Kasumi-1 (cell line): Measurements from ENCODE around the gene SNIP1.
"Not testable (repeated sequence)": the region's sequence is repeated elsewhere in the genome, so short reads cannot be mapped to it uniquely, and the experiment has no call there.

Experiments used
- DNase-seq, 2 experiments: peaks; one replicate each; lab custom pipeline; 2025; lab: John Stamatoyannopoulos, UW

SNIP1 gene

DNA sequence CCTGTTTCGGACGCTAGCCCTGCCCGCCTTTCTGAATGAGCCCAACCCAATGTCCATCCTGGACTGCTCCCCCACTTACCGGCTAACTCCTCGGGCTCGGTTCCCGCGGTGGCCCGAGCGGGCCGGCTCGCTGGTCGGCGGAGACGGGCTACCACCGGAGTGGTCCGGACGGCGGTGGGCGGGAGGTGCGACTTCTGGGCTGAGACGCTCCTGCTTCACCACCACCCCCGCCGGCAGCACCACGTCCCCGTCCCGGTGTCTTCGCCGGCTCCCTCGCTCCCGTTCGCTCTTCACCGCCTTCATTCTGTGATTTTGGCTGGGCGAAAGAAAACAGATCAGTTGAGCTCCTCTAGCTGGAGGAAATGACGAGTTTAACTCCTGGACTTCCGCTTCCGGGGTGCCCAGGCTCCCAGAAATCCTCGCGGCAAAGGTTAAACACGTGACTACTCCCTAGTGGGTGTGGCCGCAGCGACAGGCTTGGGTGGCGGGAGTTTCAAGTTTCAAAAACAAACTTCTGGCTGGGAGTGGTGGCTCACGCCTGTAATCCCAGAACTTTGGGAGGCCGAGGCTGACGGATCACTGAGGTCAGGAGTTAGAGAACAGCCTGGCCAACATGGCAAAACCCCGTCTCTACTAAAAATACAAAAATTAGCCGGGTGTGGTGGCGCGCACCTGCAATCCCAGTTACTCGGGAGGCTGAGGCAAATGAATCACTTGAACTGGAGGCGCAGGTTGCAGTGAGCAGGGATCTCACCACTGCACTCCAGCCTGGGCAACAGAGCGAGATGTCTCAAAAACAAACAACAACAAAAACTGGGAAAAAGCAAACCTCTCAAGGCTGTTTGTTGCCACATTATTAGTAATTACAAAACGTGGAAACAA is at the start of gene SNIP1:
SNIP1 (minus strand) TSS at position 367 of the 882 bp plus-strand sequence; CDS start at position 303, 64 bp downstream.
- peak; percentile 92 to 94 for DNase-seq

GRCh38 chr1:37602750-37603694 is 48.9 kb upstream of the SNIP1 start:
- peak; percentile 42 to 65 for DNase-seq

- no peak for DNase-seq
Measured at GRCh38 chr1:37601441-37601840, 47.3 kb upstream of the SNIP1 start.

GRCh38 chr1:37599940-37600339 is 45.8 kb upstream of the SNIP1 start:
- no peak for DNase-seq

DNA sequence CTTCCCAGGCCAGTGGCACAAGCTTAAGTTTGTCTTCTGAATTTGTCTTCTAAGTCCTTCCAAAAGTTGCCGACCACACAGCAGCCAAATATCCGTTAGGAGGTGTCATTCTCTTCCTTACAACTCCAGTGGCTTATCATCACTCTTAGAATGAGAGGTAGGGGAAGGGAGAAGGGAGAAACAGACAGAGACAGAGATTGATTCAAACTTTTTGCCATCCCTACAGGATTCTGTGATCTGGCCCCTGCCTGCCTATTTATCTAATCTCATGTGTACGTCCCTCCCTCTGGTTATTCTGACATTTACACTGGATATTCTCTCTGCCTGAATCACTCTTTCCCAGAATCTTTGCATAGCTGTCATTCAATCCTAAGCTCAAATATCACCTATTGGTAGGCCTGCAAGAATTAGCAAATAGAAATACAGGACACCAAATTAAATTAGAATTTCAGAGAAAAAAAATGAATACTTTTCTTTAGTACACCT is 42.1 kb upstream of the SNIP1 start:
- DNase-seq, result no peak

- DNase-seq, result peak; percentile 88 to 93
Measured at GRCh38 chr1:37595440-37596181, 41.5 kb upstream of the SNIP1 start, which contains the start of gene GNL2. Gene GNL2, minus strand, starts transcription at chr1:37595937. Its CDS starts 115 bp downstream, at chr1:37595822.

DNA sequence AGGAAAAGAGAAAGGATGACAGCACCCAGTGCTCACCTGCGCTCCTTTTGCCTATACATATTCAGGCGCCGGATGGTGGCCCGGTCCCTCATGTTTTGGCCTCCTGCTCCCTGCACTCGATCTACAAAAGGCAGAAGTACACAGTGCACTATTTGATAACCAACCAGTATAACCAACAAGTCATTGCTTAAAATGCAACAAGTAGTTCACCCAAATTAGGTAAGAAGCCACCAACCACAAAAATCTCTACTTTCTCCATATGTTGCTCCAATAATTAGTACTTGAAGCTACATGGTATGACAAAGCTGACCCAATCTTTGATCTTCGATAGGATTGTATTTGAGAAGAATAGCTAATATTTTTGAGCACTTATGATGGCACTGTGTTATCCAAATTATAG is 39.6 kb upstream of the SNIP1 start:
- DNase-seq, result no peak

- no peak for DNase-seq
Measured at GRCh38 chr1:37588939-37589338, 34.8 kb upstream of the SNIP1 start.

GRCh38 chr1:37584544-37584943 is 30.5 kb upstream of the SNIP1 start:
- not testable (repeated sequence) for DNase-seq

DNA sequence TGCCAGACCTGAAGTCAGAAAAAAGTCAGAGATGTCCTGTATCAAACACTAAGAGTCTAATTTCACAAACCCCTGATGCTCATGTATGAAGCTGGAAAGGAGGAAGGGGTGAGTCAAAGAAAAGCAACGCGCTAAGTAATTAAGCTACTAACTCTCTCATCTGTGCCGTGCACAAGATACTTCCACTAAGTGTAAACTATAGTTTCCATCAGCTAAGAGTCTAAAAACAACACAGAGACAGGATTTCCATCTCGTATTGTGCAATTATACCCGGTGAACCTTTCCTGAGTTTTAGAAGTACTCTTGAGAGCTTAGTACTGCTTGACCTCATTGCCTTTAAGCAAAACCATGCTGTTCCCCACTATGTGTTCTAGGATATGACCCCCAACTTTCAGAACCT is 21.6 kb upstream of the SNIP1 start:
- no peak for DNase-seq

DNA sequence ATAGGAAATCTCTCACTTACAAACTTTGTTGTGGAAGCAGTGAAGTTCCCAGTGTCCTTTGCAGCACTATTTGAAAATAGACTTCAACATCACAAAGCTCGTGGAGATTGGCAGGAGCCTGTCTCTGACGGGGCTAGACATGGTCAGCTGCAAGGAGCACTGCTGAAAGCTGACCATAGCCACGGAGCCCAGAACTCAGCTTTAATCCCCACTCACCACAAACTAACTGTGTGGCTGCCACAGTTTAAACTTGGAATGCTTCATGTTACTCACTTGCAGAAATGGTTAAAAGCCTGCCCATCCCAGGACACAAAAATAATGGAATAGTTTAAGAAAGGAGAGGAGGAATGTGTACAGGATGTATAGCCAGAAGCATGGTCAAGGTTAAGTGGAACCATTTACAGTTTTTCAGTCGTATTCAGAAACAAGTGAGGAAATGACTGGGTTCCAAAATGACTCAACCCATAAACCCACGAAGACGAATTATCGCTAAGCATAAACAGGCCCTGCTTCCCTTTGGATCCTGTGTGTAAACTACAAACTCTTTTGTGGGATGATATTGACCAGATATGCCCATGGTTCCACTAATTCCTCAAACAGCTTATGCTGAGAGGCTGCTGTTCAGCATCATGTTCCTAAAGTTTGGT is 20.9 kb upstream of the SNIP1 start:
- no peak for DNase-seq

- DNase-seq, result no peak
Measured at GRCh38 chr1:37570528-37571334, 16.6 kb upstream of the SNIP1 start.

GRCh38 chr1:37567023-37567422 is 12.9 kb upstream of the SNIP1 start:
- DNase-seq, result no peak

DNA sequence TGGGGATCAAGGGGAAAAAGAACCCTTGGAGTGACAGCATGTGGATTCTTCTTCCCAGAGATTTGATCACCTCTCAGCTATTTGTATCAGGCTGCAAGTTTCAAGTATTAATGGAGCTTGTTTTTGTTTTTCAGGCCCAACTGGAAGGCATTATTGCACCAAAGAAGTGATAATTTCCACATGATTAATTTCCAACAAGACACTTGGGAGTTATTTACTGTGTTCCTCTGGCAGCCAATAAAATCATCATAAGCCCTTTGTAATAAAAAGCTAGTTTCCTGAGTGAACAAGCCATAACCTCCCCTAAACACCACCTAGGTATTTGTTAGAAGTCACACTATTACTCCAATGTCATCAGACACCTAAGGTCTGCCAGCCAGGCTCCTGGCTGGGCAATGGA is 10.8 kb upstream of the SNIP1 start:
- no peak for DNase-seq

- no peak for DNase-seq
Measured at GRCh38 chr1:37562984-37563383, 8.9 kb upstream of the SNIP1 start.

GRCh38 chr1:37561133-37562132 is 7.3 kb upstream of the SNIP1 start:
- peak; percentile 34 to 48 for DNase-seq

DNA sequence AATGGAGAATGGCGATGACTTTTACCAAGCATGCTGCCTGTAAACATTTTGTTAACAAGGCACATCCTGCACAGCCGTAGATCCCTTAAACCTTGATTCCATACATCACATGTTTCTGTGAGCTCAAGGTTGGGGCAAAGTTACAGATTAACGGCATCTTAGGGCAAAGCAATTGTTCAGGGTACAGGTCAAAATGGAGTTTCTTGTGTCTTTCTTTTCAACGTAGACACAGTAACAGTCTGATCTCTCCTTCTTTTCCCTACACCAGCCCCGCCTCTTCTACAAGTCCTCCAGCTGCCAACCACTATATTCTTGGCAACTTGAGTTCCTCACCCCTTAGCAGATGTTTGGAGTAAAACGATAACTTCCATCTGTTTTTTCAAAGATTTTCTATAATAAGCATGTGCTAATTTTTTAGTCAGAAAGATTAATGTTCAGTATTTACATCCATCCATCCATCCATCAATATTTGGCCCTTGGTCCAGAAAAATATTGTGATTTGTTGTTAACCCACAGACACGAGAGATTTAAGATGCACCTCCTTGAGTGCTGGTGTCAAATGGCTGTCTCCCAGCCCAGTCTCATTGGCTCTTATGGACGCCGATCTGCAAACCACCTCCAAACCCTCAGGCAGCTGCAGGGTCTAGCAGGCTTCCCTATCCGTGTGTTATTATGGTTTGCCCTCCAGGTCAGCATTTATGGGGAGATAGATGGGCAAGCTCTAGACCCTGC is 6.5 kb upstream of the SNIP1 start:
- DNase-seq, result no peak

DNA sequence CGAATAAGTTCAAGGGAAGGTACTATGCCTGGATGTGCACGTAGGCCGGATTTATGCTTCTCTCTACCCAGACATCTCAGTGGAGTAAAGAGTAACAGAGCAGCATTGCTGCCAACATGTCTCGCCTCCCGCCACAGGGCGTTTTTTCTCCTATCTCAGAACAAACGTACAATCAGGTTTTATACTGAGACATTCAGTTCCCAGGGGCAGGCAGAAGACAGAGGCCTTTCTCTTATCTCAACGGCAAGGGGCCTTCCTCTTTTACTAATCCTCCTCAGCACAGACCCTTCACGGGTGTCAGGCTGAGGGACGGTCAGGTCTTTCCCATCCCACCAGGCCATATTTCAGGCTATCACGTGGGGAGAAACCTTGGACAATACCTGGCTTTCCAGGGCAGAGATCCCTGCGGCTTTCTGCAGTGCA is 5.9 kb upstream of the SNIP1 start:
- DNase-seq, result not testable (repeated sequence)
